ENCODE data around the gene PLPP6. TPM values are rescaled to one million over a fixed set of nuclear protein-coding genes. Genes with fewer than 3 reads are reported as not detected.

The PLPP6 gene
- total and polyA plus RNA-seq, 2 of the 13 experiments (the other 11 are each of a cell fraction or from before 2014, with no cell fraction given), result 12.1 to 15.5 TPM

- no peak for TF ChIP-seq STAT5B (CRISPR knock-in tag; IDR thresholded peaks at IDR 0.05)
- TF ChIP-seq MED8 (CRISPR knock-in tag; IDR thresholded peaks at IDR 0.05; ENCODE audit: insufficient replicate concordance), result peak; percentile 43
- TF ChIP-seq ZFP82 (CRISPR knock-in tag; IDR thresholded peaks at IDR 0.05; ENCODE audit: borderline replicate concordance), result no peak
- TF ChIP-seq MYNN (CRISPR knock-in tag; IDR thresholded peaks at IDR 0.05; ENCODE audit: low read depth), result no peak; the same call in 1 of the 2 replicates
- TF ChIP-seq, protein P1, sequence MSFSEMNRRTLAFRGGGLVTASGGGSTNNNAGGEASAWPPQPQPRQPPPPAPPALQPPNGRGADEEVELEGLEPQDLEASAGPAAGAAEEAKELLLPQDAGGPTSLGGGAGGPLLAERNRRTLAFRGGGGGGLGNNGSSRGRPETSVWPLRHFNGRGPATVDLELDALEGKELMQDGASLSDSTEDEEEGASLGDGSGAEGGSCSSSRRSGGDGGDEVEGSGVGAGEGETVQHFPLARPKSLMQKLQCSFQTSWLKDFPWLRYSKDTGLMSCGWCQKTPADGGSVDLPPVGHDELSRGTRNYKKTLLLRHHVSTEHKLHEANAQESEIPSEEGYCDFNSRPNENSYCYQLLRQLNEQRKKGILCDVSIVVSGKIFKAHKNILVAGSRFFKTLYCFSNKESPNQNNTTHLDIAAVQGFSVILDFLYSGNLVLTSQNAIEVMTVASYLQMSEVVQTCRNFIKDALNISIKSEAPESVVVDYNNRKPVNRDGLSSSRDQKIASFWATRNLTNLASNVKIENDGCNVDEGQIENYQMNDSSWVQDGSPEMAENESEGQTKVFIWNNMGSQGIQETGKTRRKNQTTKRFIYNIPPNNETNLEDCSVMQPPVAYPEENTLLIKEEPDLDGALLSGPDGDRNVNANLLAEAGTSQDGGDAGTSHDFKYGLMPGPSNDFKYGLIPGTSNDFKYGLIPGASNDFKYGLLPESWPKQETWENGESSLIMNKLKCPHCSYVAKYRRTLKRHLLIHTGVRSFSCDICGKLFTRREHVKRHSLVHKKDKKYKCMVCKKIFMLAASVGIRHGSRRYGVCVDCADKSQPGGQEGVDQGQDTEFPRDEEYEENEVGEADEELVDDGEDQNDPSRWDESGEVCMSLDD (CRISPR knock-in tag; IDR thresholded peaks at IDR 0.05; ENCODE audit: borderline replicate concordance), result peak; percentile 61; the same call in 1 of the 2 replicates
- TF ChIP-seq, protein P2, sequence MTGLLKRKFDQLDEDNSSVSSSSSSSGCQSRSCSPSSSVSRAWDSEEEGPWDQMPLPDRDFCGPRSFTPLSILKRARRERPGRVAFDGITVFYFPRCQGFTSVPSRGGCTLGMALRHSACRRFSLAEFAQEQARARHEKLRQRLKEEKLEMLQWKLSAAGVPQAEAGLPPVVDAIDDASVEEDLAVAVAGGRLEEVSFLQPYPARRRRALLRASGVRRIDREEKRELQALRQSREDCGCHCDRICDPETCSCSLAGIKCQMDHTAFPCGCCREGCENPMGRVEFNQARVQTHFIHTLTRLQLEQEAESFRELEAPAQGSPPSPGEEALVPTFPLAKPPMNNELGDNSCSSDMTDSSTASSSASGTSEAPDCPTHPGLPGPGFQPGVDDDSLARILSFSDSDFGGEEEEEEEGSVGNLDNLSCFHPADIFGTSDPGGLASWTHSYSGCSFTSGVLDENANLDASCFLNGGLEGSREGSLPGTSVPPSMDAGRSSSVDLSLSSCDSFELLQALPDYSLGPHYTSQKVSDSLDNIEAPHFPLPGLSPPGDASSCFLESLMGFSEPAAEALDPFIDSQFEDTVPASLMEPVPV (CRISPR knock-in tag; IDR thresholded peaks at IDR 0.05), result peak; percentile 87
- TF ChIP-seq HMGXB3 (CRISPR knock-in tag; IDR thresholded peaks at IDR 0.05; ENCODE audit: borderline replicate concordance), result no peak; the same call in 1 of the 2 replicates
- peak; percentile 82; the same call in 1 of the 2 replicates for TF ChIP-seq POGZ (CRISPR knock-in tag; IDR thresholded peaks at IDR 0.05)
- TF ChIP-seq CCDC6 (CRISPR knock-in tag; IDR thresholded peaks at IDR 0.05), result no peak; the same call in none of the 2 replicates
- no peak for TF ChIP-seq RFX1 (IDR thresholded peaks at IDR 0.05)
- TF ChIP-seq FOXO1 (CRISPR knock-in tag; IDR thresholded peaks at IDR 0.05), result peak; percentile 31; the same call in 1 of the 2 replicates
- TF ChIP-seq ZBTB1 (CRISPR knock-in tag; IDR thresholded peaks at IDR 0.05; ENCODE audit: borderline replicate concordance), result no peak
- no peak for TF ChIP-seq PRPF4 (IDR thresholded peaks at IDR 0.05; ENCODE audit: low read depth, low read length, poor library complexity, severe bottlenecking)
- no peak for TF ChIP-seq SCMH1 (CRISPR knock-in tag; IDR thresholded peaks at IDR 0.05; ENCODE audit: borderline replicate concordance)
- peak; percentile 64 for TF ChIP-seq ZNF18 (CRISPR knock-in tag; IDR thresholded peaks at IDR 0.05; ENCODE audit: insufficient replicate concordance)
- TF ChIP-seq NR3C1 (CRISPR knock-in tag; IDR thresholded peaks at IDR 0.05), result no peak
- TF ChIP-seq ZNF777 (CRISPR knock-in tag; IDR thresholded peaks at IDR 0.05), result peak; percentile 94
These were observed 17.4 kb downstream of the PLPP6 start, which contains the start of gene CDC37L1 (continued) for GRCh38 chr9:4679268-4680172.

Data from HepG2 (cell line).